ENCODE measurements around the gene NEU4.
"Not testable (repeated sequence)": the region's sequence is repeated elsewhere in the genome, so short reads cannot be mapped to it uniquely, and the experiment has no call there.

- TF ChIP-seq POLR2A (IDR thresholded peaks at IDR 0.05); CTCF (IDR thresholded peaks at IDR 0.05 in 8 of 11, conservative IDR thresholded peaks at IDR 0.05 in 3 of 11); POLR2AphosphoS5 (IDR thresholded peaks at IDR 0.05): not testable (repeated sequence)
Measured at GRCh38 chr2:241791385-241791784, 17.6 kb upstream of the NEU4 start.

All from spleen (tissue), 7 donors.